ENCODE measurements around the gene CST6.

Gene CST6

DNA sequence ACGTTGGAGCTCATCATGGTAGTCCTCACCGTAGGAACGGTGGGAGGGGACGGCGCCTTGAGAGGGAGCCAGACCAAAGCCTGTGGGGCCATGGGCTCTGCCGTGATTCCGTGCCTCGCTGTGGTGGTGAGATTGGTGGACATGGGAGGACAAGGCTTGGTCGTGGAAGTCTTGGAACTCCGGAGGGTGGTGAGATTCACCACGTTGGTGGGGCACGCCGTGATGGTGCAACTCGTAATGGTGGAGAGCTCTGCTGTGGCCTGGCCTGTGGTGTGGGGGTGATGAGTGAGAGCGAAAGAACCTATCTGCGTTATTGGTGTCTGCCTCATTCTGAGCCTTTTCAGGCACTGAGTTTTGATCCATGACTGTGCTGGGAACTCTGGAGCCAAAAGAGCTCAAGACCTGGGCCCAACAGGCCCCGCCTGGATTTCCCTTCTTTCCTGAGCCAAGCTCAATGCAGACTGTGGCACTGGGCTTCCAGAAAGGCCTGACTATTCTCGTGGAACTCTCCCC lies 14.3 kb downstream of the CST6 start, which contains the start of gene CATSPER1:
CATSPER1 (minus strand) TSS at position 463 of the 513 bp plus-strand sequence; CDS start at position 363, 100 bp downstream.
- no peak within 1 kb of the TSS for H2AFZ ChIP-seq (ENCODE audit: low read length)
- H3K4me2 ChIP-seq (ENCODE audit: low read length), result no peak within 1 kb of the TSS
- TF ChIP-seq EZH2 (IDR thresholded peaks at IDR 0.05; ENCODE audit: borderline replicate concordance, low read length) (no peak), CTCF (IDR thresholded peaks at IDR 0.05; ENCODE audit: low read length) (no peak)

DNA sequence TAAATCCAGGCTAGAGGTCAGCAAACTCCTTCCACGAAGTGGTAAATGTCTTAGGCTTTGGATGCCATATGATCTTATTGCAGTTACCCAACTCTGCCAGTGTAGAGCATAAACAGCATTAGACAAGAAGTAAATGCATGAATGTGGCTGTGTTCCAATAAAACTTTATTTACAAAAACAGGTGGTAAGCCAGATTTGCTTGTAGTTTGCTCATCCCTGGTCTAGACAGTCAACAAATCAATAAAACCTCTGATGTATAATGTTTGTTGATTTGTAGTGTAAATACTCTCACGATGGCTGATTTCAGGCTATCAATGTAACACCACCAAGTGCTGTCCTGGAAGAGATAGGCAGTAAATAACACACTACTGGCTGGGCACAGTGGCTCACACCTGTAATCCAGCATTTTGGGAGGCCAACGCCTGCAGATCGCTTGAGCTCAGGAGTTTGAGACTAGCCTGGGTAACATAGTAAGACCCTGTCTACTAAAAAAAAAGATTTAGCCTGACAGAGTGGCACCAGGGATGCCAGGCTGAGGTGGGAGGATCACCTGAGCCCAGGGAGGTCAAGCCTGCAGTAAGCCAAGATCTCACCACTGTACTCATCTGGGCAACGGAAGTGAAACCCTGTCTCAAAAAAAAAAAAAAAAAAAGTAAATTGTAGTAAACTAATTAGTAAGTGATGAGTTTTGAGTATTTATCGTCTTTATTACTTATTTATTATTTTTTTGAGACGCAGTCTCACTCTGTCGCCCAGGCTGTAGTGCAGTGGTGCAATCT lies 21.3 kb downstream of the CST6 start:
- no peak for TF ChIP-seq EZH2 (IDR thresholded peaks at IDR 0.05; ENCODE audit: borderline replicate concordance, low read length)
- TF ChIP-seq CTCF (IDR thresholded peaks at IDR 0.05; ENCODE audit: low read length), result no peak
- no peaks in the 10 kb centered on the region; the same call in 1 of the 2 replicates for H3K27me3 ChIP-seq (ENCODE audit: insufficient read depth, low read length)
- H3K36me3 ChIP-seq (ENCODE audit: insufficient read depth, low read length), result no peaks in the 10 kb centered on the region
- H3K9me2 ChIP-seq (ENCODE audit: low read depth, low read length), result no peaks in the 10 kb centered on the region
- no peaks in the 10 kb centered on the region for H4K20me1 ChIP-seq (ENCODE audit: insufficient read depth, low read length)
- no peak overlapping the region for H3K4me3 ChIP-seq (ENCODE audit: low read depth, low read length, poor library complexity, severe bottlenecking)
- no peak overlapping the region for H3K4me2 ChIP-seq (ENCODE audit: low read length)
- H3K9ac ChIP-seq (ENCODE audit: low read length), result no peak overlapping the region
- no peak overlapping the region for H3K27ac ChIP-seq (ENCODE audit: low read depth, low read length, poor library complexity, severe bottlenecking)
- no peaks in the 10 kb centered on the region for H3K4me1 ChIP-seq (ENCODE audit: insufficient read depth, low read length, severe bottlenecking)
- no peaks in the 10 kb centered on the region for H3K9me3 ChIP-seq (ENCODE audit: low read length)
- no peaks in the 10 kb centered on the region for H3F3A ChIP-seq (ENCODE audit: insufficient read depth, low read length)
- H2AFZ ChIP-seq (ENCODE audit: low read length), result no peak overlapping the region
- no peaks in the 10 kb centered on the region for H3K79me2 ChIP-seq (ENCODE audit: insufficient read depth, low read length)

More for the DNA sequence above, 14.3 kb downstream of the CST6 start, which contains the start of gene CATSPER1:
- Histone ChIP-seq H3K79me2 (ENCODE audit: insufficient read depth, low read length) (no peaks in the 10 kb centered on the region), H3K9me2 (ENCODE audit: low read depth, low read length) (no peaks in the 10 kb centered on the region), H3K4me1 (ENCODE audit: insufficient read depth, low read length, severe bottlenecking) (peaks cover 3% of the 10 kb centered on the region), H3K4me3 (ENCODE audit: low read depth, low read length, poor library complexity, severe bottlenecking) (no peak within 1 kb of the TSS), H3K9me3 (ENCODE audit: low read length) (no peaks in the 10 kb centered on the region), H3K27ac (ENCODE audit: low read depth, low read length, poor library complexity, severe bottlenecking) (no peak within 1 kb of the TSS), H4K20me1 (ENCODE audit: insufficient read depth, low read length) (no peaks in the 10 kb centered on the region), H3K9ac (ENCODE audit: low read length) (no peak within 1 kb of the TSS), H3K36me3 (ENCODE audit: insufficient read depth, low read length) (no peaks in the 10 kb centered on the region), H3K27me3 (ENCODE audit: insufficient read depth, low read length) (peaks cover 9% of the 10 kb centered on the region; the same call in 1 of the 2 replicates), H3F3A (ENCODE audit: insufficient read depth, low read length) (no peaks in the 10 kb centered on the region)

DNA sequence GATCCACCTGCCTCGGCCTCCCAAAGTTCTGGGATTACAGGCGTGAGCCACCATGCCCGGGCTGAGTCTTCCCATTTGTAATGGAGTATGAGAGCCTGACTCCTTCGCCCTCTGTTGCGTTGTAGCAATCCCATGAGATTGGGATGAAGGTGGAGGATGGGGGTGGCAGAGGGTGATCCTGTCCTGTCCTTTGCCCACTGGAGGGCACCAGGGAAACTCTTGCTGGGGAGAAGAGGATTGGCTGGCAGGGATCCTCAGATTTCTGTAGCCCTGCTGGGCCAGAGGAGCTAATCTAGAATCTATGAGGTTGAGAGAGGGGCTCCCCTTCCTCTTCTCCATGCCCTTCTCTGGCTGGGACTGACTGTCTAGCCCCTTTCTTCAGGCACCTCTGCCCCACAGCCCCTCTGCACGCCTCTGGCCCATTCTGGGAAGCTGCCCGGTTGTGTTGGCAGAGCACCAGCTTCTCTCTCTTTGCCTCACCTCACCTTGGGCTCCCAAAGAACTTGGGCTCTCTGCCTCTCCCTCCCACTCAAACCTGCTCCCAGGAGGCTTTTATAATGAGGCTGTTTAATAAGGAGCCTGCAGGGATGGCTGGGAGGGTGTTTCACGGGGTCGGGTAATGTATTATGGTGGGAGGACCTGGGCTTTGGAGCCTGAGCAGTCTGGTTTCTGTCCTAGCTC lies 24.0 kb downstream of the CST6 start:
- Histone ChIP-seq H3K9me3 (ENCODE audit: low read length) (no peaks in the 10 kb centered on the region), H3F3A (ENCODE audit: insufficient read depth, low read length) (no peaks in the 10 kb centered on the region), H3K9ac (ENCODE audit: low read length) (no peak overlapping the region), H3K27ac (ENCODE audit: low read depth, low read length, poor library complexity, severe bottlenecking) (no peak overlapping the region), H3K79me2 (ENCODE audit: insufficient read depth, low read length) (no peaks in the 10 kb centered on the region), H3K4me2 (ENCODE audit: low read length) (no peak overlapping the region), H4K20me1 (ENCODE audit: insufficient read depth, low read length) (no peaks in the 10 kb centered on the region), H3K27me3 (ENCODE audit: insufficient read depth, low read length) (no peaks in the 10 kb centered on the region; the same call in 1 of the 2 replicates), H3K4me3 (ENCODE audit: low read depth, low read length, poor library complexity, severe bottlenecking) (no peak overlapping the region), H2AFZ (ENCODE audit: low read length) (no peak overlapping the region), H3K4me1 (ENCODE audit: insufficient read depth, low read length, severe bottlenecking) (no peaks in the 10 kb centered on the region), H3K36me3 (ENCODE audit: insufficient read depth, low read length) (no peaks in the 10 kb centered on the region), H3K9me2 (ENCODE audit: low read depth, low read length) (no peaks in the 10 kb centered on the region)
- TF ChIP-seq CTCF (IDR thresholded peaks at IDR 0.05; ENCODE audit: low read length) (no peak), EZH2 (IDR thresholded peaks at IDR 0.05; ENCODE audit: borderline replicate concordance, low read length) (no peak)

All from OCI-LY1 (cell line).